ENCODE measurements around the gene MYLK3.

The MYLK3 gene

DNA sequence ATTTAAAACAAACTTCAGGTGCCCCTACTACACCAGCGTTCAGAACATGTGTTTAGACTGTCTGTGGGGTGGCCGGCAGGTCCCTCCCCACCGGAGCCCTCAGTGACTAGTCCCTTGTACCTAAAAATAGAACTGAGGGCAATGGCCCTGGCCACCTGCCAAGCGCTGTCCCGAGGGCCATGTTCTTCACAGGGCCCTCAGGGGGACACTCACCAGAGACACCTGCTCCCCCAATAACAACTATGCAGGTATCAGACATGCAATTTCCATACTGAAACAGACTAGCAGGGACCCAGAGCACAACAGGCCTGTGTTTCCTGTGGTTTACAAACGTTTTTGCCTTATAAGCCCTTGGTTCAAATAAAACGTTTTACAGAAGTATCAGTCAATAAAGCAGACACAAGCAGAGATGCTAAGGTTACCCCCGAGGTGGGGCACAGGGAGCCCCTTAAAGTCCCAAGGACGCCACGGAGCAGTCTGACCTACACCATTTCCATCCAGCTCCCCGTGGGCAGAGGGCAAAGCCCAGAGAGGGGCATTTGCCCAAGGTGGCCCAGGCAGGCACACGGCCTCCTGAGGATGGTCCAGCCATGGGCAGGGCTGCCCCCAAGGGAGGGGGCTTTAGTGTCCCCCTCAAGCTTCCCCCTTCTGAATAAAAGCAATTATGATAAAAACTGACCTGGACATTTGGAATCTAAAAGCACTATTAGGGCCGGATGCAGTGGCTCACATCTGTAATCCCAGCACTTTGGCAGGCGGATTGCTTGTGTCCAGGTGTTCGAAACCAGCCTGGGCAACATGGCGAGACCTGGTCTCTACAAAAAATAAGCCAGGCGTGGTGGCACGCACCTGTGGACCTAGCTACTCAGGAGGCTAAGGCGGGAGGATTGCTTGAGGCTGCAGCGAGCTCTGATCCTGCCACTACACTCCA lies 896 bp upstream of the MYLK3 start:
- no peaks in the 10 kb centered on the region for H3K36me3 ChIP-seq (ENCODE audit: insufficient read depth, low read length)
- H2AFZ ChIP-seq (ENCODE audit: low read depth, low read length) = peak overlapping the region; percentile 79
- H3K9me3 ChIP-seq (ENCODE audit: low read length) = no peaks in the 10 kb centered on the region

DNA sequence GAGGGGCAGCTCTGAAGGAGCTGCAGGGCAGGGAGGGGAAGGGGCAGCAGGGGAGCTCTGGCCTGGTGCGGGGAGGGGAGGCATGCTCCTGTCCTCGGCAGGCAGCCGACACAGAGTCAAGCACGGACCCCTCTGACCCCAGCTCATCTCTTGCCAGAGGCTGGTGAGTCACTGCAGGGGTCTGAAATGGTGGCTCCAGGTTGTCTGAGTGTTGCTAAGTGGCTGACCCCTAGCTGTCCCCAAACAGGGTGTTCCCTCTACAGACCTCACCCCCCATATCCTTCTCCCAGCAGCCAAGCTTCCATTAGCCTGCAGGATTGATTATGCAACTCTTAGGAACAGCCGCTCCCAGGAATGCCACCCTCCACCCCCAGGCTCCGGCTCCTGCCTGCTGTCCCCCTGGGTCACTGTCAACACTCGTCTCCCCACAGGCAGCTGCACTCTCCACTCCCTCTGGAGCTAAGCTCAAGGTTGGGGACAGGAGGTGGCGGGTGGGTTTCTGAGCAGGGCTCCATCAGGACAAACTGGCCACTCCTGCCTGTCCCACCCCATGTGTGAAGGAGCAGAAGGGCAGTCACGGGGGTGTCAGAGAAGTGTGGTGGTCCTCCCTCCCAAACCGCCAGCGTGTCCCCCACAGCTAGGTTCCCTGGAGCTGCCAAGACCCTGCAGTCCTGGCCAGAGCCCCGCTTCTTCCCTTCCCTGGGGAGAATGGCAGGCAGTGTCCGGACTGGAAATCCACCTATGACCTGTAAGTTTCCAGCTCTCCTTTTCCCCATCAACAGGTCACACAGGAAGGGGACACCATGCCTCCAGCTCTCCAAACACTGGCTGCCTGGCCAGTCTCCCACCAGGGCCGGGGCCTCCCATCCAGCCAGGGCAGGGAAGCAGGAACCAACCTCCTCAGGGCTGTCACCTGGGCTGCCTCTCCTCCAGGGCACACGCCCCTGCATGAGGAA lies 1.0 kb downstream of the MYLK3 start:
- H3K27me3 ChIP-seq (ENCODE audit: insufficient read depth, low read length) = no peaks in the 10 kb centered on the region
- H3K36me3 ChIP-seq (ENCODE audit: insufficient read depth, low read length) = no peaks in the 10 kb centered on the region
- peaks cover 35% of the 10 kb centered on the region for H3K4me1 ChIP-seq (ENCODE audit: insufficient read depth, low read length)
- H2AFZ ChIP-seq (ENCODE audit: low read depth, low read length) = no peak overlapping the region
- no peak overlapping the region for H3K4me3 ChIP-seq (ENCODE audit: low read length)
- H3K9me3 ChIP-seq (ENCODE audit: low read length) = no peaks in the 10 kb centered on the region

More for the DNA sequence above, 896 bp upstream of the MYLK3 start:
- Histone ChIP-seq H3K27me3 (ENCODE audit: insufficient read depth, low read length) (no peaks in the 10 kb centered on the region), H3K4me3 (ENCODE audit: low read length) (no peak overlapping the region), H3K4me1 (ENCODE audit: insufficient read depth, low read length) (peaks cover 30% of the 10 kb centered on the region)

DNA sequence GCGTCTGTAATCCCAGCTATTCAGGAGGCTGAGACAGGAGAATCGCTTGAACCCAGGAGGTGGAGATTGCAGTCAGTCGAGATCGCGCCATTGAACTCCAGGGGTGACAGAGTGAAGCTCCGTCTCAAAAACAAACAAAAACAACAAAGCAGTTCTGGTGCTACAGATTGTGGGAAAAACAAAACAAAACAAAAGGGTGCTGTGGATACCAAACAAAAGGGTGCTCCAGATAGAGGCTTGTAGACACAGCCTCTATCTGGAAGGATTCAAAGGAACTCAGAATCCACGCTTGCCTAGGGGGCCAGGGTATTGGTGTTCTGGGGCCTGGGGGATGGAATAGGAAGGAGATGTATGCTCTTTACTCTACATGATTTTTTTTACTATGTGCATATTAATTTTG lies 2.5 kb downstream of the MYLK3 start:
- H3K36me3 ChIP-seq (ENCODE audit: insufficient read depth, low read length) = no peaks in the 10 kb centered on the region
- H3K4me3 ChIP-seq (ENCODE audit: low read length) = no peak overlapping the region
- no peaks in the 10 kb centered on the region for H3K27me3 ChIP-seq (ENCODE audit: insufficient read depth, low read length)
- no peaks in the 10 kb centered on the region for H3K9me3 ChIP-seq (ENCODE audit: low read length)
- H3K4me1 ChIP-seq (ENCODE audit: insufficient read depth, low read length) = peaks cover 35% of the 10 kb centered on the region
- H2AFZ ChIP-seq (ENCODE audit: low read depth, low read length) = no peak overlapping the region

DNA sequence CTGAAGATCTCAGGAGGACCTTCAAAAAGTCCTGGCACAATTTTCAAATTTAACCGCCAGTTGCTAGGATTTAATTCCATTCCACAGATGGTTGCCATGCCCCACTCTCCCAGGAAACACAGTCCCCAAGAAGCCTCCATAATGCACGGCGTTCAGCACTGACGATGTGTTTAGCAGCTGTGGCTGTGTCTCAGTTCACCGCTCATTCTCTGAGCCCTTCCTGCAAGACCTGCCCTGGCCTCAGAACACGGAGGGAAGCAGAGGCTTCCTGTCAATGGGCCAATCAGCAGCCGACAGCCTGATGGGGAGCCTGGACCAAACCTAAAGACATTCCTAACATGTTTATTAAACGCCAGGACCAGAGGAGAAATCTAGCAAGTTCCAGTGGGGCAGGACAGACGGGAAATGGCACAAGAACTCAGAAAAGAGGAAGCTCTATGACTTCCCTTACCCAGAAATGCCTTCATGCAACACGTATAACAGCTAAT lies 4.9 kb downstream of the MYLK3 start:
- no peaks in the 10 kb centered on the region for H3K27me3 ChIP-seq (ENCODE audit: insufficient read depth, low read length)
- peaks cover 27% of the 10 kb centered on the region for H3K4me1 ChIP-seq (ENCODE audit: insufficient read depth, low read length)
- no peaks in the 10 kb centered on the region for H3K36me3 ChIP-seq (ENCODE audit: insufficient read depth, low read length)
- H2AFZ ChIP-seq (ENCODE audit: low read depth, low read length) = peak overlapping the region; percentile 23
- no peaks in the 10 kb centered on the region for H3K9me3 ChIP-seq (ENCODE audit: low read length)
- no peak overlapping the region for H3K4me3 ChIP-seq (ENCODE audit: low read length)

DNA sequence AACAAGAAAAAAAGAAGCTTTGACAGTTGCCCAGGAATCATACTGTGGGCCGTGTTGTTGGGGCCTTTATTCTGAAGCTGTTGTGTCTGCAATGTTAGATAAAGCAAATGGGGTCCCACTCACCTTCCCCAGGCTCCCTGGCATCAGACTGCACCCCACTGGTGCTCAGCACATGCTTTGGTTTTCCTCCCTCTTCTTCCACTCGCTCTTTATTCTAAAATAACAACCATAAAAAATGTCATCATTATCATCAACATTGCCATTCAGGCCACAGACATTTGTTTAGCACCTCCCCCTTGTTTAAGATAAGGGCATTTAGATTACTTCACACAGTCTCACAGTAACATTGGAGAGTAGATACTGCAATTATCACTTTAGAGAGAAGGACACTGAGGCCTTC lies 8.2 kb downstream of the MYLK3 start:
- H3K36me3 ChIP-seq (ENCODE audit: insufficient read depth, low read length) = no peaks in the 10 kb centered on the region
- H3K9me3 ChIP-seq (ENCODE audit: low read length) = no peaks in the 10 kb centered on the region
- peaks cover 5% of the 10 kb centered on the region for H3K4me1 ChIP-seq (ENCODE audit: insufficient read depth, low read length)
- H3K4me3 ChIP-seq (ENCODE audit: low read length) = no peak overlapping the region
- H2AFZ ChIP-seq (ENCODE audit: low read depth, low read length) = no peak overlapping the region
- no peaks in the 10 kb centered on the region for H3K27me3 ChIP-seq (ENCODE audit: insufficient read depth, low read length)

DNA sequence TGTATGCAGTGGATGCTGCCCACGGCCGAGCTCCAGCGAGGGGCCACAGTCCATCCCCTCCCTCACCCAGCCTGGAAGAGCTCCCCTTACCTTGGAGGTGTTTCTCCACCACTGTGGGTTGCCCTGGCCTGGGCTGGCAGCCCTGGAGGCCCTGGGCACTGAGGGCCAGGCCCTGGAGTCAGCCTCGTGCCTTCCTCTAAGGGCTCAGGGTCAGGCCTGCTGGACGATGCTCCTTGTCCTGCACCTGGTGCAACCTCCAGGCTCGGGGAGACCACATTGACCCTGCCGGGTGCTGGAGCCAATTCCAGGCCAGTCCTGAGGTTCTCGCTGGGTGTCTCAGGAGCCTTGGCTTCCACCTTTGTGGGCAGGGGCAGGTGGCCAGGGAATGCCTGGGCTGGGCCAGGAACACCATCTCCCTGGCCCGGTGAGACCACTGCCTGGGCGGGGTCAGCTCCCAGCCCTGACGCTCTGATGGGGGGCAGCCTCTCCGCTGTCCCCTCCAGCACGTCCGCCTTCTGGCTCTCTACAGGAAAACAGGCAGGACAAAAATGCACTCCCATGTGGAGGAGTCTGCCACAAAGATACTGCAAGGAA lies 10.4 kb downstream of the MYLK3 start:
- H3K9me3 ChIP-seq (ENCODE audit: low read length) = no peaks in the 10 kb centered on the region
- no peak overlapping the region for H2AFZ ChIP-seq (ENCODE audit: low read depth, low read length)
- no peaks in the 10 kb centered on the region for H3K36me3 ChIP-seq (ENCODE audit: insufficient read depth, low read length)
- H3K27me3 ChIP-seq (ENCODE audit: insufficient read depth, low read length) = no peaks in the 10 kb centered on the region
- no peak overlapping the region for H3K4me3 ChIP-seq (ENCODE audit: low read length)
- no peaks in the 10 kb centered on the region for H3K4me1 ChIP-seq (ENCODE audit: insufficient read depth, low read length)

DNA sequence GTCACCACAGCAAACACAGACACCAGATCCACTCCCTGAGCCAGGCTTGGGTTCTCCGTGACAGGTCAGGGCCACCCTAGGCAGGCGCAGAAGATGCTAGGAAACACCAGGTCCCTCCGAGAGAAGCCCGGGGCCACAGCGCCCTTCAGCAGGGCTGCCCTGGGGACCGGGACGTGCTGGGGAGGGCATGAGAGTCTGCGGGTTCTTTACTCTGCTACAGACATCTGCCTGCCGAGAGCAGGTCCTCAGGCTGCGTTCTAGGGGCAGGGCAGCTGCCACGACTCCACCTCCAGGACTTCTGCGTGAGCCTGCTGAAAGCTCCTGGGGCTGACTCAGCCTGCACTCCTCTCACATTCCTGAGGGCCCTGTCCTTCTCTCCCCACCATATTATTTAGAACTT lies 11.4 kb downstream of the MYLK3 start:
- Histone ChIP-seq H3K9me3 (ENCODE audit: low read length) (no peaks in the 10 kb centered on the region), H2AFZ (ENCODE audit: low read depth, low read length) (no peak overlapping the region), H3K36me3 (ENCODE audit: insufficient read depth, low read length) (no peaks in the 10 kb centered on the region), H3K4me1 (ENCODE audit: insufficient read depth, low read length) (no peaks in the 10 kb centered on the region), H3K27me3 (ENCODE audit: insufficient read depth, low read length) (no peaks in the 10 kb centered on the region), H3K4me3 (ENCODE audit: low read length) (no peak overlapping the region)

DNA sequence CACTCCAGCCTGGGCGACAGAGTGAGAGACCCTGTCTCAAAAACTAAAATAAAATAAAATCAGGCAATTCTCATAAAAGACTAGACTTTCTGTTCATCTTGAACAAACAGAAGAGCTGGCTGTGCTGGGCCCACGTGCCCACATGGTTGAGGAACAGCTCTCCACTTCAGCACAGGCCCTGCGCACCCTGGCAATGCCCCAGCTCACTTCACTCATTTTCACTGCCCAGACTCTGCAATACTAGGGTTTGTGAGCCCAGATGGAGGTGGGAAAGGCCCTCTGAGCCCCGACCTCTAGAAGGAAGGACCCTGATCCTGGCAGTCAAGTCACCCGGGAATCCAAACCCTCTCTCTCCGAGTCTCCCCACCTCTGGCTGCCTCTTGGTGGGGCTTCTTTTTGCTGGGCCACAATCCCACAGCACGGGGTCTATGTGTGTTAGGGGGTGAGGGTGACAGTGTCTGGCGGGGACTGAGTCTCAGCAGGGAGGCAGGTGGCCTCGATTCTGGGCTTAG lies 14.8 kb downstream of the MYLK3 start:
- Histone ChIP-seq H3K27me3 (ENCODE audit: insufficient read depth, low read length) (no peaks in the 10 kb centered on the region), H2AFZ (ENCODE audit: low read depth, low read length) (no peak overlapping the region), H3K36me3 (ENCODE audit: insufficient read depth, low read length) (no peaks in the 10 kb centered on the region), H3K4me1 (ENCODE audit: insufficient read depth, low read length) (no peaks in the 10 kb centered on the region), H3K4me3 (ENCODE audit: low read length) (no peak overlapping the region), H3K9me3 (ENCODE audit: low read length) (peaks cover 3% of the 10 kb centered on the region)

DNA sequence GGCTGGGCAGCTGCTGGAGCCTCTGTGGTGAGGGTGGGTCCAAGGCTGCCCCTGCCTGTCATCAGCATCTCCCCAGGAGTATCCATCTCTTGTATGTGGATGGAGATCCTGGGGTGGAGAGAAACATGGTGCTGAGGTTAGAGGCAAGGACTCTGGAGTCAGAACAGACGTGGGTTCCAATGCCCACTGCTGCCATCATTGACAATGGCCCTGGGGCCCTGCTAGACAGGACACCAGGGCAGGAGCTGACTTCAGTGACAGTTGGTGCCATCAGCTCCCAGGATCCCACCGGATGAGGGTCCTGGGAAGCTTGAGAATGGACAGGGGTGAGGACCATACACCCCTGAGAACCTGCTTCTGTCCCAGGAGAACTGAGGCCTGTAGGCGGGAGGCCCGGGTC lies 15.6 kb downstream of the MYLK3 start:
- Histone ChIP-seq H3K4me1 (ENCODE audit: insufficient read depth, low read length) (no peaks in the 10 kb centered on the region), H2AFZ (ENCODE audit: low read depth, low read length) (no peak overlapping the region), H3K36me3 (ENCODE audit: insufficient read depth, low read length) (no peaks in the 10 kb centered on the region), H3K4me3 (ENCODE audit: low read length) (no peak overlapping the region), H3K9me3 (ENCODE audit: low read length) (peaks cover 3% of the 10 kb centered on the region), H3K27me3 (ENCODE audit: insufficient read depth, low read length) (no peaks in the 10 kb centered on the region)

DNA sequence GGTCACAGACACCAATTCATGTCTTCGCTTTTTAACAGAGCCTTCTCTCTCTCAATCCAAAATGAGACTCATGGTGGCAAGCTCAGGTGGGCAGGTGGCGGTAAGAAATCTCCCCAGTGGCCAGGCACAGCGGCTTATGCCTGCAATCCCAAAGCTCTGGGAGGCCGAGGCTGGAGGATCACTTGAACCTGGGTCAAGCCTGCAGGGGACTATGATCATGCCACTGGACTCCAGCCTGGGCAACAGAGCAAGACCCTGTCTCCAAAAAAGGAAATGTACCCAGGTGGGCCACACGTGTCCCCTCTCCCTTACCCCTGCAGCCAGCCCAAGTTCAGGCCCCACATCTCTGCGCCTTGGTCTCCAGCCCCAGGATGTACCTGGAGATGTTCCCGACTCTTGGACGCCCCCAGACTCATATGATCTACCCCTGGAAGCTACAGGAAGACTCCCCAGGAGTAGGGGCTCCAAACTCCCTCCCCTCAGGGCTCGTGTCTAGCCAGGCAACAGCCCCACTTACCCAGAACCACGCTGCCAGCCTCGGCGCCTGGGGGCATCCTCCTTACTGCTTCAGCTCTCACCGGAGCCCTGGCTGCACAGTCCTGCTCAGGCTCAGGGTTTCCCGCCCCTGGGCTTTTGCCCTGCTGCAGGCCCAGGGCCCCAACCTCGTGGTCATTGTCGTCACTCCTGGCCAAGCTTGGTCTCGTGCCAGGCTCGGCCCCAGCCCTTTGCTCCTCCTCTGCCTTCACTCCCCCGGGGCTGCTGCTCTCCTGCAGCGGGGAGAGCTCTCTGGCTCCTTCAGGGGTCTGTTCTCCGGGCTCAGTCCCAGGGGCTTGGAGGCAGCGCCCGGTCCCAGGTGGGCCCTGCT lies 16.2 kb downstream of the MYLK3 start:
- Histone ChIP-seq H3K36me3 (ENCODE audit: insufficient read depth, low read length) (no peaks in the 10 kb centered on the region), H3K27me3 (ENCODE audit: insufficient read depth, low read length) (no peaks in the 10 kb centered on the region), H2AFZ (ENCODE audit: low read depth, low read length) (no peak overlapping the region), H3K4me3 (ENCODE audit: low read length) (no peak overlapping the region), H3K4me1 (ENCODE audit: insufficient read depth, low read length) (no peaks in the 10 kb centered on the region), H3K9me3 (ENCODE audit: low read length) (peaks cover 3% of the 10 kb centered on the region)

DNA sequence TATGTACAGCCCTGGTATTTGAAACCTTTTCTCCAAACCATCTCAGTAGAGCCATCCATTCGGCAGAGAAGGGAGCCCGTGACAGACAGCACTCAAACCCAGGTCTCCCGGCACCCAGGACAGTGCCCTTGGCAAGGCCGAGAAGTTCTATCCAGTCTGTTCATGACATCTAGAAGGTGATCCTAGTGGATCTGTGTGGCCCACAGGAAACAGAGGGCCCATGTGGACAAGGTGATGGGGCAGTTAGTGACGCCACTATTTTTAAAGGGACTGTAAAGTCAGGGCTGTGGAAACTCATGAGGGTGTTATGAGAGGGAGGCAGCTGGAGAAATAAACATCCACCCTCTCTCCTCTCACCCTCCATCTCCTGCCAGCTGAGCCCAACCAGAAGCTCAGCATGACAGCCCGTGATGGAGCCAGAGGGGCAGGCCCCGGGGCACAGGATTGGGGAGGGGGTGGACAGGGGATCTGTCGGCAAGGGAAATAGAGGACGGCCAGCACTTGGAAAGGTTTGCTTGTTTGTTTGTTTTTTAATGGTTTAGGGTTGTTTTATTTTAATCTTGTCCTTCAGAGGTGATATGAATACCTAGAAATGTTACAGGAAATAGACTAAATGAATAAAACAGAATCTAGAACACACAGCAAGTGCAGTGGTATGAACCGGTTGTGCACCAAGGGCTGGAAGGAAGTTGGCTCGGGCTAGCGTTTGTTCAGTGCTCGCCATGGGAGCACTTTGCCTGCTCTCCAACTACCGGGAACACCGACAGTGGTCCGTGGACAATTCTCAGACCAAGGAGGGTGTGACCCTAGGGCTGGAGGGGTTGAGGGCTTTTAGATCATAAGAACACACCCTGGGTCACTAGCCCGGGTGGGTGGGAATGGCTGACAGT lies 17.1 kb downstream of the MYLK3 start:
- no peak overlapping the region for H3K4me3 ChIP-seq (ENCODE audit: low read length)
- H3K4me1 ChIP-seq (ENCODE audit: insufficient read depth, low read length) = no peaks in the 10 kb centered on the region
- H3K36me3 ChIP-seq (ENCODE audit: insufficient read depth, low read length) = no peaks in the 10 kb centered on the region
- H3K27me3 ChIP-seq (ENCODE audit: insufficient read depth, low read length) = no peaks in the 10 kb centered on the region
- no peak overlapping the region for H2AFZ ChIP-seq (ENCODE audit: low read depth, low read length)
- H3K9me3 ChIP-seq (ENCODE audit: low read length) = peaks cover 3% of the 10 kb centered on the region

All from neuron (in vitro differentiated cells).